Left lung (tissue), 10 donors: Measurements from ENCODE around the gene DSTN. TPM values are rescaled to one million over a fixed set of nuclear protein-coding genes. Genes with fewer than 3 reads are reported as not detected.

Experiments used
- ATAC-seq: fragments of 200-7000 bp; cut with Tn5 transposase; one replicate; pipeline ENCODE4 v1.9.1; 2020; ENCODE audit warnings: moderate library complexity
- DNase-seq, 4 donors: peaks; one replicate each; pipeline ENCODE4 v3.0.0-alpha.2; 2013 to 2020
- H3K27ac ChIP-seq, 2 donors: fragments of 200-600 bp; sonication (generic) in 1 of 2; one replicate each; pipeline versions ENCODE4 v1.5.0 to v1.8.0; 2020 to 2021
- H3K27me3 ChIP-seq, 2 donors: fragments of 200-600 bp; sonication (generic) in 1 of 2; one replicate each; pipeline versions ENCODE4 v1.5.0 to v1.8.0; 2020 to 2021
- H3K36me3 ChIP-seq, 2 donors: fragments of 200-600 bp; sonication (generic) in 1 of 2; one replicate each; pipeline versions ENCODE4 v1.5.0 to v1.8.0; 2020 to 2021
- H3K4me1 ChIP-seq, 2 donors: fragments of 200-600 bp; one replicate each; pipeline ENCODE4 v1.8.0; 2021
- H3K4me3 ChIP-seq, 2 donors: fragments of 200-600 bp; sonication (generic) in 1 of 2; one replicate each; pipeline versions ENCODE4 v1.5.0 to v1.8.0; 2020 to 2021; ENCODE audit warnings: mild to moderate bottlenecking in 1 of 2
- H3K9me3 ChIP-seq, 2 donors: fragments of 200-600 bp; sonication (generic) in 1 of 2; one replicate each; pipeline versions ENCODE4 v1.5.0 to v1.8.0; 2020 to 2021
- CTCF ChIP-seq, 2 donors: fragments of 200-600 bp; sonication (generic) in 1 of 2; IDR thresholded peaks; one replicate each; pipeline versions ENCODE4 v1.5.0 to v1.8.0; 2021; ENCODE audit warnings: antibody characterized with exemption in 2 of 2
- intact Hi-C, 2 donors: fragments of 100-400 bp; cut with DNase I; formaldehyde crosslinking; loops; one replicate each; pipeline versions ENCODE4 v1.11.2 to v1.14.2; 2022
- polyA plus RNA-seq, 6 donors: library from polyadenylated mRNA; unstranded; fragments of 120-200 nt; gene quantifications; one replicate each; pipeline ENCODE4 v1.2.1, GENCODE V29; 2013; ENCODE audit not compliant: insufficient read length in 6 of 6
- total RNA-seq, 2 donors: library from RNA; stranded (reverse); fragmentation: NEBNext Ultra II Directional; extraction: Animal tissue kit (Norgen Biotek cat#: 25700); gene quantifications; one replicate each; pipeline ENCODE4 v1.2.1, GENCODE V29; 2021
- donor health status: DM: no; HTN: yes; CAD: no.
- donor health status: DM: no; HTN: no; CAD: no.

DSTN gene
- total and polyA plus RNA-seq, 8 donors: 340 to 551 (median 366) TPM

- Histone ChIP-seq H3K4me3 (no peak overlapping the region), H3K9me3 (no peaks in the 10 kb centered on the region), H3K27me3 (no peaks in the 10 kb centered on the region), H3K36me3 (no peaks in the 10 kb centered on the region), H3K27ac (no peak overlapping the region), H3K4me1 (no peaks in the 10 kb centered on the region)
- ATAC-seq: no peak
- peak in 1 of 4 donors; percentile 42 for DNase-seq
- TF ChIP-seq CTCF (IDR thresholded peaks at IDR 0.05): no peak
- intact Hi-C loops: no loop called here
These were observed 45.3 kb upstream of the DSTN start for GRCh38 chr20:17524560-17524959.

GRCh38 chr20:17525132-17525531, 44.7 kb upstream of the DSTN start:
- intact Hi-C loops: no loop called here
- no peak for ATAC-seq
- no peak overlapping the region for H3K4me3 ChIP-seq

GRCh38 chr20:17525650-17526049, 44.2 kb upstream of the DSTN start:
- TF ChIP-seq CTCF (IDR thresholded peaks at IDR 0.05): no peak
- no peaks in the 10 kb centered on the region for H3K9me3 ChIP-seq
- peak; percentile 68 for ATAC-seq
- peaks cover 0 to 3% of the 10 kb centered on the region in 2 donors for H3K4me1 ChIP-seq
- intact Hi-C loops: no loop called here
- no peak overlapping the region for H3K4me3 ChIP-seq
- H3K36me3 ChIP-seq: no peaks in the 10 kb centered on the region
- no peak for DNase-seq
- no peak overlapping the region for H3K27ac ChIP-seq
- peaks cover 0 to 10% of the 10 kb centered on the region in 2 donors for H3K27me3 ChIP-seq

More at GRCh38 chr20:17525132-17525531, 44.7 kb upstream of the DSTN start:
- Histone ChIP-seq H3K27ac (no peak overlapping the region), H3K36me3 (no peaks in the 10 kb centered on the region), H3K9me3 (no peaks in the 10 kb centered on the region), H3K27me3 (peaks cover 0 to 5% of the 10 kb centered on the region in 2 donors), H3K4me1 (no peaks in the 10 kb centered on the region)
- TF ChIP-seq CTCF (IDR thresholded peaks at IDR 0.05): no peak
- no peak for DNase-seq

- Histone ChIP-seq H3K27me3 (peaks cover 0 to 27% of the 10 kb centered on the region in 2 donors), H3K36me3 (no peaks in the 10 kb centered on the region), H3K4me3 (no peak overlapping the region), H3K4me1 (peaks cover 6 to 23% of the 10 kb centered on the region in 2 donors), H3K27ac (no peak overlapping the region), H3K9me3 (no peaks in the 10 kb centered on the region)
- intact Hi-C loops: no loop called here
- TF ChIP-seq CTCF (IDR thresholded peaks at IDR 0.05): no peak
- no peak for ATAC-seq
- no peak for DNase-seq
These were observed 40.3 kb upstream of the DSTN start for GRCh38 chr20:17529586-17529985.

GRCh38 chr20:17530153-17530552, 39.7 kb upstream of the DSTN start:
- no peak for TF ChIP-seq CTCF (IDR thresholded peaks at IDR 0.05)
- intact Hi-C loops: loop anchor here in 1 of 2 donors (10.0 kb wide), 1 partner anchor 85 kb away; no protein-coding TSS in a partner anchor
- Histone ChIP-seq H3K36me3 (no peaks in the 10 kb centered on the region), H3K9me3 (no peaks in the 10 kb centered on the region), H3K4me3 (no peak overlapping the region), H3K4me1 (peaks cover 6 to 23% of the 10 kb centered on the region in 2 donors), H3K27ac (no peak overlapping the region), H3K27me3 (peaks cover 0 to 27% of the 10 kb centered on the region in 2 donors)
- DNase-seq (no peak), ATAC-seq (no peak)
